Measurements from ENCODE around the gene IGSF8. TPM values are rescaled to one million over a fixed set of nuclear protein-coding genes. Genes with fewer than 3 reads are reported as not detected.

IGSF8 gene
- total RNA-seq, 1 donor from 2014 or later, result 19.2 TPM

GRCh38 chr1:160077486-160077885 lies 20.9 kb downstream of the IGSF8 start:
- DNase-seq (no peak), ATAC-seq (no peak)
- intact Hi-C loops (cut with micrococcal nuclease), result no loop called here

GRCh38 chr1:160076295-160076694 lies 22.1 kb downstream of the IGSF8 start:
- ATAC-seq (no peak), DNase-seq (no peak)
- intact Hi-C loops (cut with micrococcal nuclease), result no loop called here

DNA sequence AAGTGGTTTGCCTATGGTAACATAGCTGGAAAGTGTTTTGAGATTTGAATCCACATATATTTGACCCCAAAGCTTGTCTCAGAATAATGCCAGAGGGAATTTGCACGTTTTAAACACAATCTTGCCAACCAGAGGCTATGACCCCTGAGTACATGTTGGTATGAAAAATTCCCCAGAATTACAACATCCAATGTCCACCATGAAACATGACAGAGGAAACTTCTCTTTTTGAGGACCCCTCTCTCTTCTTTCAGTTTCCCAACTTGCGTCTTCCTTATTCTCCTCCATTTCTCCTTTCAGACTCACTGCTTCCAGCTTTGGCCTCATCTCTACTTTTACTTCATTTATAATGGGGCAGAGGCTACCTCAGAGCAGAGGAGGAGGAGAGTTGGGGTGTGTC lies 22.6 kb downstream of the IGSF8 start:
- DNase-seq (no peak), ATAC-seq (no peak)
- intact Hi-C loops (cut with micrococcal nuclease), result no loop called here

DNA sequence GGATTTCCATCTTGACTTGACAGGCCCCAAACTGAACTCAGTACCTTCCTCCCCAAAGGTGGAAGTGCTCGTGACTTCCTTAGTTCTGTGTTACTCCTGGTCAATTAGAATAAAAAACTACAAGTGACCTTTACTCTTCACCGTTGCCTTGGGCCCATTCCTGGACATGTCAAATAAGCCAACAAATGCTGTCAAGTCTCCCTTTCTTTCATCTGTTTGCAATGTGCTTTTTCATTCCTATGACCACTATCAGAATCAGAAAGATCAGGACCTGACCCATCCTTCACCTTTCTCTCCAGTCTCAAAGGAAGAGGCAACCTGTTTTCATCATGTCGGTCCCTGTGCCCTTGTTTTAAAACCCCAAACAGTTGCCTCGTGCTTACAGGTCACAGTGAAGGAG lies 23.6 kb downstream of the IGSF8 start:
- no peak for ATAC-seq
- intact Hi-C loops (cut with micrococcal nuclease), result no loop called here
- no peak for DNase-seq

DNA sequence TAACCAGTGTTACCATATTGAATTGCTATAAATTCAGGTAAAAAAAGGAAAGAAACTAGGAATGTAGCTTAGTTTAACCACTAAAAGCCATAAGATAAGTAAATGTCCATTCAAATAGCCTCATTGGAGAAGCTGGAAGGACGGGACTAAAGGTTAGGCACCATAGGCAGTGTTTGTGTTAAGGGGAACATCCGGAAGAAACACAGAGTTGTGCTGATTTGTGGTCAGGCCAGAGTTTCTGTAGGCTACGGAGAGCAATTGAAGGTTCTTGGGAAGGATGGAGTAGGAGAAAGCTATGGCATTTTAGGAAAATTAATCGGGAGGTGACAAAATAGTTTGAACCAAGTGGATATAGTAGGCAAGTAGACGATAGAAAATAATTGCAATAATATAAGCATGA lies 27.1 kb downstream of the IGSF8 start:
- ATAC-seq (no peak), DNase-seq (no peak)
- intact Hi-C loops (cut with micrococcal nuclease), result no loop called here

GRCh38 chr1:160070243-160071163 lies 27.9 kb downstream of the IGSF8 start:
- intact Hi-C loops (cut with micrococcal nuclease), result no loop called here
- ATAC-seq, result peak; percentile 98
- DNase-seq, result peak; percentile 87

DNA sequence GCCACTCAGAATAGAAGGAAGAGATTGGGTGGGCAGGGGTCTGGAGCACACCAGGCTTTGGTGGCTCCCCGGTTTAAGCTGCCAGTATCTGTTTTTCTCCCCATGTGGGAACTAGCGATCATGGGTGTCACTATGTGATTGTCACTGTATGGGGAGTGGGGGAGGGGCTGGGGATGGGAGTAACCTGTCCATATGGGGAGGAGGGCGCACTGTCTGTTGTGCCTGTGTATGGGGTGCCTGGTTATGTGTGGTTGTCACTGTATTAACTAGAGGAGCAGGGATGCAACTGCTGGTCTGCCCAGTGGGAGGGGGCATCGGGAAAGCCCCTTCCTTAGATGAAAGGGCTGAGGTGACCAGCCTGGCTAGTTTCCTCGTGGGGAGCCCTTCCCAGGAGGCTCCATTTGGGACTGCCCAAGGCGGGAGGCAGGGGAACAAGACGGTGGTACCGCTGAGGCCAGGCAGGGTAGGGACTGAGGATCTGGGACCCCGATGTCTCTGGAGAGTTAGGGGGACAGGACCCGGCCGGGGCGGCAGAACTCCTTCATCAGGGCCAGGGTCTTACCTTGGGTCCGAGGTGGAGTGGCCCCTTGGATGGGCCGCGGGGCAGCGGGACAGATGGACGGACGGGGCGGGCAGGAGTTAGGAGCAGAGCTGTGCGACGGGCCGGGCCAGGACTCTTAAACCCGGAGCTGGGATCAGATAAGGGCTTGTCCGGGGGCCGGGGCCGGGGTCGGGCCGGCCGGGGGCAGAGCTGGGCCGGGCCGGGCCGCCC lies 28.8 kb downstream of the IGSF8 start, which contains the start of gene KCNJ10:
Gene KCNJ10 (minus strand): TSS at position 701 of the 772 bp plus-strand sequence. CDS start 27,628 bp downstream, outside the sequence.
- DNase-seq (no peak), ATAC-seq (no peak)
- intact Hi-C loops (cut with micrococcal nuclease), result no loop called here

GRCh38 chr1:160068225-160068624 lies 30.2 kb downstream of the IGSF8 start:
- ATAC-seq, result no peak
- no peak for DNase-seq

GRCh38 chr1:160066829-160067745 lies 31.3 kb downstream of the IGSF8 start:
- ATAC-seq, result no peak
- DNase-seq, result no peak
- intact Hi-C loops (cut with micrococcal nuclease), result no loop called here

More at GRCh38 chr1:160068225-160068624, 30.2 kb downstream of the IGSF8 start:
- intact Hi-C loops (cut with micrococcal nuclease), result no loop called here

DNA sequence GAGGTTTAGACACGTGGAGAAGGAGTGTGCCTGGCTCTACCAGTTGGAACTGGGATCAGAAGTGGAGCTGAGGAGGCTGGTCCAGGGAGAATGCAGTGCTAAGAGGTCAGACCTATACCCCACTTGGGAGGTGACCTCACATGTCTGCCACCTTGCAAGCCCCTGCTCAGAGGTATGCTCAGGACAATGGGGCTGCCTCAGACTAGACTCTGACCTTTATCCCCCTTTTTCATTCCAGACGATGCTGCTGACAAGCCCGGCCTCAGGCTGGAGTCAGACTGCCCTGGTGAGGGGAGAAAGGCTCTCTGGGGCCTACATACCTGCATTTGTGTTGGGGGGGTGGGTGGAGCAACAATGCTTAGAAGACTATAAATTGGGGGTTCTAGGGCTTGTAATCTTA lies 33.7 kb downstream of the IGSF8 start:
- ATAC-seq (no peak), DNase-seq (no peak)
- intact Hi-C loops (cut with micrococcal nuclease), result no loop called here

GRCh38 chr1:160064164-160064563 lies 34.3 kb downstream of the IGSF8 start:
- DNase-seq, result no peak
- intact Hi-C loops (cut with micrococcal nuclease), result no loop called here
- no peak for ATAC-seq

- intact Hi-C loops (cut with micrococcal nuclease), result no loop called here
Observed at GRCh38 chr1:160063176-160063575, 35.2 kb downstream of the IGSF8 start.

DNA sequence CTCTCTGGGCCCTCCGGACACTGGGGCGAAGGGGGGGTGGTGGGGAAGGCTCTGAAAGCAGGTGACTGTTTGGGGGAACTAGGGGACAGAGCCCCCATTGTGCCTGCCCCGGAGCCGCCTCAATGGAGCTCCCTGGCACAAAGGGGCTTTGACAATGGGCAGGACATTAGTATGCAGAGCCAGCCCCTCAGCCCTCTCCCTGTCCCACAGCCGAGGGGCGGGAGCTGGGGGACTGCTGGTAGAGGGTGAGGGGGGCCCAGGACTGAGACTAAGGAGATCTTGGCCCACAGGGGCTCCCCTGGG lies 36.2 kb downstream of the IGSF8 start:
- DNase-seq (no peak), ATAC-seq (peak; percentile 27)
- intact Hi-C loops (cut with micrococcal nuclease), result no loop called here

More at GRCh38 chr1:160063176-160063575, 35.2 kb downstream of the IGSF8 start:
- ATAC-seq (no peak), DNase-seq (no peak)

DNA sequence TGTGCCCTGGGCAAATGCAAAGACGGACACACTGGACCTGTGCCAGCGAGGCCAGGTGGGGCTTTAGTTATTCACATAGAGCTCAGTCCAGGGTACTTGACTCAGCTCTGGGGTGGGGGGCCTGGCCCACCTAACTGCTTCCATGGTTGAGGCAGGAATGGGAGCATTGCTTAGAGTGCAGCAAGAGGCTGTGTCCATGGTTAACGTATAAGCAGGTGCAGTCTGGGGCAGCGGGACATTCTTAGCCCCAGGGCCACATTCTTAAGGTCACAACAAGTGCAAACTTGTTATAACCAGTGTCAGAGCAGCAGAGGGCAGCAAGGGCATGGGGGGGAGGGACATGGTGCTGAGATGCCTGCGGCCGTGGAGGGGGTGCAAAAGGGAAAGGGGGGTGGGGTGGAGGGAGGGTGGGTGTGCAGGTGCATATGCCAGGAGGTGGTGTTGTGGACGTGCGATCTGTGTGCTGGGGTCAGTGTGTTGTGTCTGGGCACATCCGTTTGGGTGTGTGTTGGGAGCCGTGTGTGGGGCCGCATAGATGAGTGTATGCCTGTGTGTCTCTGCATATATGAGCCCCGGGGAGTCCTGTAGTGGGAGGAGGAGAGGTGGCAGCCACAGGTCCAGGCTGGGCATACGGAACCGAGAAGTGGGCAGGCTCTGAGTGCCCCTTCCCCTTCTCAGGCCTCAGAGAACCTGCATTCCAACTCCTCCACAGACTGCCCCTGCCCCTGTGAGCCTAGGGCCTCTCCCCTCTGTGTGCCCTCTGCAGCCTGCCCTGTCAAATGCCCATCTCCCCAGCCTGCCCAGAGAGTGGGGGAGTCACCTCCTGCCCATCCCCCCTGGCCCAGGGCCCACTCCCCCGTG lies 36.8 kb downstream of the IGSF8 start:
- DNase-seq, result no peak
- intact Hi-C loops (cut with micrococcal nuclease), result no loop called here
- ATAC-seq, result peak; percentile 22

DNA sequence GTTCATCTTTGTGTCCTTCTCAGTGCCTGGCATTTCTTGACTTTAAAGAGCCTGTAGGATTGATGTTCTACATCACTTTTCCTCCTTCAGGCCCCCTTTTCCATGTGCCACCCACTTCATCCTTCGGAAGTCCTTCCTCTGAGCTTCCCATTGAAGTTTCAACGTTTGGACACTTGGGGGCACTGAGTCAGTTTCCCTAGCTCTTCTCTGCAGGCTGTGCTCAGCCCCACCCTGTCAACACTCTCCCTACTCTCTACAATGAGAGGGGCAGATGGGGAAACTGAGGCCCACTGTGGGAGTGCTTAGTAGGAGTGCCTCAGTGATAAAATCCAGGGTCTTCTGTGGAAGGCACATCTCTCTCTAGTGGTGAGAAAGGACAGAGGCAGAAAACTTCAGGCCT lies 40.3 kb downstream of the IGSF8 start:
- intact Hi-C loops (cut with micrococcal nuclease), result no loop called here
- DNase-seq (no peak), ATAC-seq (peak; percentile 45)

DNA sequence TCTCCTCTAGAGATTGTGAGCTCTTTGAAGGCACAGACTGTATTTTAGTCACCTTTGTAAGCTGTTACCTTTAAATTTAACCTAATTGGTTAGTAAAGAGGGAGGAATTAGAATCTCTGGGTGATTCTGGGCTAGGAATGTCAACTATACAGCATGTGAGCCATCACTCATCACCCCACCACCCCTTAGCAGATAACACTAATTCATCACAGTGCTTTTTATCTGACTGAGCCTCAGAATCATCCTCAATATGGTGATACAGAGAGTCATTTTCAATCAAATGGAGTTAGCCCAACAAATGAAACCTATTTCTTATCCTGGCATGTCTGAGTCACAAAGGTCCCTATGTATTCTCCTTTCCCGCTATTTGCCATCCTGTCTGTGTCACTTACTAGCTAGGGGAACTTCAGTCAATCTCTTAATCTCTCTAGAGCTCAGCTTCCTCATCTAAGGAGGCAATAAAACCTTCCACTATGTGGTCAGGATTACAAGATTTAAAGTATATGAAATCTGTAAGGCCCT lies 41.7 kb downstream of the IGSF8 start:
- DNase-seq (no peak), ATAC-seq (no peak)
- intact Hi-C loops (cut with micrococcal nuclease), result no loop called here

- intact Hi-C loops (cut with micrococcal nuclease), result no loop called here
- DNase-seq (no peak), ATAC-seq (no peak)
Observed at GRCh38 chr1:160053548-160054365, 44.7 kb downstream of the IGSF8 start.
